Astrocyte (in vitro differentiated cells and primary cell): ENCODE data around the gene METAP1D. TPM values are rescaled to one million over a fixed set of nuclear protein-coding genes. Genes with fewer than 3 reads are reported as not detected.

Experiments used
- DNase-seq: peaks from one replicate; pipeline ENCODE4 v3.0.0-alpha.2; 2010; ENCODE audit warnings: low read depth
- FAIRE-seq: peaks from 2 replicates; lab custom pipeline; 2011; peaks lifted over from hg19 to GRCh38; lab: Jason Lieb, UNC
- H2AFZ ChIP-seq: 2 replicates; pipeline ENCODE4 v1.6.0; 2012; ENCODE audit warnings: low read depth, low read length, inconsistent platforms
- H3K27ac ChIP-seq: 2 replicates; pipeline ENCODE4 v1.5.1; 2011; ENCODE audit warnings: low read depth, low read length, inconsistent platforms
- H3K27me3 ChIP-seq: 2 replicates; pipeline ENCODE4 v1.6.0; 2011; ENCODE audit warnings: low read length, inconsistent platforms; ENCODE audit not compliant: insufficient read depth
- H3K36me3 ChIP-seq: 2 replicates; pipeline ENCODE4 v1.5.1; 2011; ENCODE audit warnings: low read length, inconsistent platforms; ENCODE audit not compliant: insufficient read depth
- H3K4me1 ChIP-seq: 2 replicates; pipeline ENCODE4 v1.5.1; 2011; ENCODE audit warnings: low read length, inconsistent platforms; ENCODE audit not compliant: insufficient read depth
- H3K4me2 ChIP-seq: 2 replicates; pipeline ENCODE4 v1.6.0; 2012; ENCODE audit warnings: low read length, inconsistent platforms
- H3K4me3 ChIP-seq: 2 replicates; pipeline ENCODE4 v1.5.1; 2011; ENCODE audit warnings: low read depth, mild to moderate bottlenecking, low read length, inconsistent platforms; ENCODE audit not compliant: insufficient read depth
- H3K79me2 ChIP-seq: 2 replicates; pipeline ENCODE4 v1.6.0; 2012; ENCODE audit warnings: mild to moderate bottlenecking, low read length, inconsistent platforms; ENCODE audit not compliant: insufficient read depth
- H3K9ac ChIP-seq: 2 replicates; pipeline ENCODE4 v1.6.0; 2012; ENCODE audit warnings: mild to moderate bottlenecking, low read length, inconsistent platforms
- H3K9me3 ChIP-seq: 2 replicates; pipeline ENCODE4 v1.5.1; 2012; ENCODE audit warnings: low read depth, mild to moderate bottlenecking, low read length, inconsistent platforms; ENCODE audit not compliant: insufficient read depth
- H4K20me1 ChIP-seq: 2 replicates; pipeline ENCODE4 v1.6.0; 2012; ENCODE audit warnings: low read length, inconsistent platforms; ENCODE audit not compliant: insufficient read depth
- H3K27ac Mint-ChIP-seq: one replicate; pipeline ENCODE4 v1.8.0; 2021; ENCODE audit warnings: mild to moderate bottlenecking, mixed read lengths; ENCODE audit not compliant: unreplicated experiment
- H3K27me3 Mint-ChIP-seq: one replicate; pipeline ENCODE4 v1.8.0; 2021; ENCODE audit warnings: low read depth, mixed read lengths; ENCODE audit not compliant: unreplicated experiment
- H3K36me3 Mint-ChIP-seq: one replicate; pipeline ENCODE4 v1.8.0; 2021; ENCODE audit warnings: low read depth, mixed read lengths; ENCODE audit not compliant: unreplicated experiment
- H3K4me1 Mint-ChIP-seq: one replicate; pipeline ENCODE4 v1.8.0; 2021; ENCODE audit warnings: low read depth, mixed read lengths; ENCODE audit not compliant: unreplicated experiment
- H3K4me3 Mint-ChIP-seq: one replicate; pipeline ENCODE4 v1.8.0; 2021; ENCODE audit warnings: mild to moderate bottlenecking, moderate library complexity, mixed read lengths; ENCODE audit not compliant: unreplicated experiment
- H3K9me3 Mint-ChIP-seq: one replicate; pipeline ENCODE4 v1.8.0; 2021; ENCODE audit warnings: mild to moderate bottlenecking, mixed read lengths; ENCODE audit not compliant: unreplicated experiment
- CTCF ChIP-seq: IDR thresholded peaks from 2 replicates; pipeline ENCODE4 v1.5.1; 2011; ENCODE audit warnings: low read depth, mild to moderate bottlenecking, inconsistent platforms, low read length, moderate library complexity; ENCODE audit not compliant: insufficient read depth
- EZH2 ChIP-seq: IDR thresholded peaks from 2 replicates; pipeline ENCODE4 v1.6.1; 2012; ENCODE audit warnings: mild to moderate bottlenecking, low read length, inconsistent platforms; ENCODE audit not compliant: insufficient read depth
- total RNA-seq: library from RNA; stranded (reverse); gene quantifications from 2 replicates; pipeline ENCODE4 v1.2.1, GENCODE V29; 2021

Gene METAP1D
- total RNA-seq, 1 donor from 2014 or later, result 6.5 TPM

- Mint-ChIP-seq H3K27me3 (no peaks in the 10 kb centered on the region), H3K27ac (no peak overlapping the region), H3K4me3 (no peak overlapping the region), H3K9me3 (no peaks in the 10 kb centered on the region), H3K36me3 (no peaks in the 10 kb centered on the region), H3K4me1 (no peaks in the 10 kb centered on the region)
- Histone ChIP-seq H3K36me3 (no peaks in the 10 kb centered on the region), H3K27ac (no peak overlapping the region), H3K4me3 (no peak overlapping the region), H3K4me2 (no peak overlapping the region), H3K79me2 (no peaks in the 10 kb centered on the region), H3K27me3 (no peaks in the 10 kb centered on the region), H3K4me1 (no peaks in the 10 kb centered on the region), H3K9me3 (no peaks in the 10 kb centered on the region), H3K9ac (no peak overlapping the region), H4K20me1 (no peaks in the 10 kb centered on the region), H2AFZ (no peak overlapping the region)
- no peak for DNase-seq
- FAIRE-seq, result no peak
- TF ChIP-seq CTCF, result no peak
These were observed 40.6 kb downstream of the METAP1D start for GRCh38 chr2:172040311-172040710.

- H3K27ac Mint-ChIP-seq, result peak overlapping the region; percentile 51
- no peaks in the 10 kb centered on the region for H3K27me3 Mint-ChIP-seq
- Histone ChIP-seq H3K4me3 (no peak overlapping the region), H3K9me3 (no peaks in the 10 kb centered on the region), H4K20me1 (no peaks in the 10 kb centered on the region), H3K4me2 (no peak overlapping the region), H3K27ac (no peak overlapping the region), H3K79me2 (no peaks in the 10 kb centered on the region), H3K27me3 (no peaks in the 10 kb centered on the region), H2AFZ (no peak overlapping the region), H3K9ac (no peak overlapping the region), H3K36me3 (no peaks in the 10 kb centered on the region), H3K4me1 (no peaks in the 10 kb centered on the region)
- no peak overlapping the region for H3K4me3 Mint-ChIP-seq
- DNase-seq (peak; percentile 45), FAIRE-seq (no peak)
- TF ChIP-seq EZH2 (no peak), CTCF (no peak)
- H3K4me1 Mint-ChIP-seq, result peaks cover 7% of the 10 kb centered on the region
- no peaks in the 10 kb centered on the region for H3K36me3 Mint-ChIP-seq
- no peaks in the 10 kb centered on the region for H3K9me3 Mint-ChIP-seq
These were observed 46.4 kb downstream of the METAP1D start for GRCh38 chr2:172046080-172046678.

GRCh38 chr2:172046866-172047565 lies 47.3 kb downstream of the METAP1D start:
- Histone ChIP-seq H3K4me2 (no peak overlapping the region), H3K4me1 (no peaks in the 10 kb centered on the region), H3K27me3 (no peaks in the 10 kb centered on the region), H3K79me2 (no peaks in the 10 kb centered on the region), H3K9ac (no peak overlapping the region), H3K9me3 (no peaks in the 10 kb centered on the region), H3K36me3 (no peaks in the 10 kb centered on the region), H4K20me1 (no peaks in the 10 kb centered on the region), H3K4me3 (no peak overlapping the region), H3K27ac (no peak overlapping the region), H2AFZ (no peak overlapping the region)
- Mint-ChIP-seq H3K9me3 (no peaks in the 10 kb centered on the region), H3K4me3 (no peak overlapping the region), H3K27me3 (no peaks in the 10 kb centered on the region), H3K27ac (no peak overlapping the region), H3K36me3 (no peaks in the 10 kb centered on the region), H3K4me1 (peaks cover 7% of the 10 kb centered on the region)
- no peak for TF ChIP-seq EZH2
- no peak for TF ChIP-seq CTCF
- DNase-seq, result no peak
- FAIRE-seq, result no peak
